Stimulated activated CD4-positive, alpha-beta T cell treated with anti-CD3 and anti-CD28 coated beads, Interleukin-4, amount 100 ng/mL, for 4 hours (primary cell): ENCODE results near the gene KCNA1.

Source experiments
- DNase-seq, 2 experiments: peaks; one replicate each; pipeline ENCODE4 v3.0.0-alpha.2; 2020

KCNA1 gene

DNA sequence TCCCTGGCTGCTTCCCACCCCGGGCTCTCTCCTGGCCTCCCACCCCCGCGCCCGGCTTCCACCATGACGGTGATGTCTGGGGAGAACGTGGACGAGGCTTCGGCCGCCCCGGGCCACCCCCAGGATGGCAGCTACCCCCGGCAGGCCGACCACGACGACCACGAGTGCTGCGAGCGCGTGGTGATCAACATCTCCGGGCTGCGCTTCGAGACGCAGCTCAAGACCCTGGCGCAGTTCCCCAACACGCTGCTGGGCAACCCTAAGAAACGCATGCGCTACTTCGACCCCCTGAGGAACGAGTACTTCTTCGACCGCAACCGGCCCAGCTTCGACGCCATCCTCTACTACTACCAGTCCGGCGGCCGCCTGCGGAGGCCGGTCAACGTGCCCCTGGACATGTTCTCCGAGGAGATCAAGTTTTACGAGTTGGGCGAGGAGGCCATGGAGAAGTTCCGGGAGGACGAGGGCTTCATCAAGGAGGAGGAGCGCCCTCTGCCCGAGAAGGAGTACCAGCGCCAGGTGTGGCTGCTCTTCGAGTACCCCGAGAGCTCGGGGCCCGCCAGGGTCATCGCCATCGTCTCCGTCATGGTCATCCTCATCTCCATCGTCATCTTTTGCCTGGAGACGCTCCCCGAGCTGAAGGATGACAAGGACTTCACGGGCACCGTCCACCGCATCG is 1.8 kb downstream of the KCNA1 start:
- DNase-seq = no peak

DNA sequence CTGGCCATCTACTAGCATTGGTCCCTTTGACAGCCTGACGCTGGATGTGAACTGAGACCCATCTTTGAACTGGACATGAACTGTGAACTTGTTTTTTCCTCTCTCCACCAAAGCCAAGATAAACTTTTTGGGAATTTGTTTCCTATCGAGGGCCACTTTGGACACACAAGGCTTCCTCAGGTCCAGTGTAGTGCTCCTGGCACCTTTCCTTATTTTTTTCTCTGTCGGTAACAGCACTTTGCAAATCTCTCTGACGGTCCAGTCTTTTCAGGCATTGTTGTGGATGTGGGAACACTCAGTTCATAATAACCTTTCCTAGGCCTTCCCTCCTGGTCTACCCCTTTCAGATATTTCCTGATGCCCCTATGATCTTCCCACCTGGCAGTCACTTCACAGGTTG is 5.0 kb downstream of the KCNA1 start:
- DNase-seq = no peak

DNA sequence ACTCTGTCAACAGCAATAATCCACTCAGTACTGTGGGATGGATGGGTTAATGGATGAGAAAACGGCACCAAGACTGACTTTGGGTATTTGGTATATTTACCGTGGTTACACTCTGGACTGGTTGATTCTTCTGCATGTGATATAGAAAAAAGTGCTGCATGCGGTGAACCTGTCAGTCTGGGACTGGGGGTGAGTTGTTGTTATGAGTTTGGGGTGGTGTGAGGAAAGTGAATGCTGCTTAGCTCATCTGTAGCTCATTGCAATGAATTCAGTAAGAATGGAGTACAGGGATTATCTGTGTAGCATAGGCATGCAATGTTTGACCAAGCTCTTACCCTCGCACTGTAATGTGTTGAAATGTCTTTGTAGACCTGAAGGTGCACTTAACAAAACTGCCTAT is 6.0 kb downstream of the KCNA1 start:
- no peak for DNase-seq

DNA sequence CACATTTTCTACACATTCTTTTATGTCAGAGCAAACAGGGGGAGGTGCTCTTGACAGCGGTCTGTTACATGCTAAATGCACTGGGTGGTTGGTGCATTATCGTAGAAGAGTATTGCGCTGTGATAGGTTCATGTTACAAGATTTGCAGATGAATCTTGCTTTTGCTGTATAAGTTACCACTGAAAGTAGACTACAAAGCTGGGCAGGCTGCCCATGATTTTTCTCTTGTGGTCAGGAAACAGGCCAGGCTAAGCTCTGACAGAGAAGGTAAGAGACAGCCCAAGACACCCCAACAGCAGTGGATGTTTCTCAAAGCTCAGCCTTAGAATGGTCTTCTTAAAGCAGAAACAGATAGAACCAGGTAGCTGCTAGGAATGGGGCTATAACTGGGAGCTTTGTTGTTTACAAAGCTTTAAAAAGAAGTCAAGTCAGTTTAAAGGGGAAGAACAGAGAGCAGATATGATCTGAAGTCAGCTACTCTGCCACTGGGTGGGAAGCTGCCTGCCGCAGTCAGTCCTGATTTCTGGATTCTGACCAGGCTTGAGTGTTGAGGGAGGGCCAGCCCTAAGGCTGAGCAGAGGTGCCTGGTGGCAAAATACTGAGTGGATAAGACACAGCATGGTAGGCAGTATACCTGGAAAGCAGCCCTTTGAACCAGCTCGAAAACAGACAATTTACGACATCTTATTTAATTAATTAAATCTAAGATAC is 9.4 kb downstream of the KCNA1 start:
- no peak for DNase-seq

DNA sequence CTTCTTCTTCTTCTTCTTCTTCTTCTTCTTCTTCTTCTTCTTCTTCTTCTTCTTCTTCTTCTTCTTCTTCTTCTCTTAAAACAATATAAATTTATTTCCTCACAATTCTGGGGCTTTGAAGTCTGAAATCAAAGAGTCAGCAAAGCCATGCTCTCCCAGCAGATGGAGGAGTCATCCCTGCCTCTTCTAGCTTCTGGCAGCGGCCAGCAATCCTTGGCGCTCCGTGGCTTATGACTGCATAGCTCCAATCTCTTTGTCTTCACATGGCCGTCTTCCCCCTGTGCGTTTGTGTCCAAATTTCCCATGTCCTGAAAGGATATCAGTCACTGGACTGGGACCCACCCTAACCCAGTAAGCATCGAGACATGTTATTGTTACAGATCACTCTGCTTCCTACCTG is 22.9 kb downstream of the KCNA1 start:
- no peak for DNase-seq

DNA sequence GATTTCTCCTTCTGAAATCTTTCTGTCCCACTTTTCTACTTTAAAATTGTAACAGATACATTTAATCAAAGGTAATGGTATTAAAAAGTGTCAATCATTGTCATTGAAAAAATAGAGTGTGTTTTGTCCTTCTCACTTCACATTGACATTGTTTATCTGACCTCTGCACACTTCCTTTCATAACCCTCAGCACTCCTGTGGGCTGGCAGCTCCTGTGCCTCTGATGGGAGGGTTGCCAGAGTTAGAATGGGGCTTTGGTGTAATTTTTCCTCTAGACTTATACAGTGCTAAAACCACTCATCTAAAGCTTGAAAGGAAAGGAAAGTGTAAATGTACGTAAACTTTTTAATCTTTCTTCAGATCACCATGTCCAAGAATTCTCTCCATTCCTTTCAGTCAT is 23.7 kb downstream of the KCNA1 start:
- DNase-seq = no peak

DNA sequence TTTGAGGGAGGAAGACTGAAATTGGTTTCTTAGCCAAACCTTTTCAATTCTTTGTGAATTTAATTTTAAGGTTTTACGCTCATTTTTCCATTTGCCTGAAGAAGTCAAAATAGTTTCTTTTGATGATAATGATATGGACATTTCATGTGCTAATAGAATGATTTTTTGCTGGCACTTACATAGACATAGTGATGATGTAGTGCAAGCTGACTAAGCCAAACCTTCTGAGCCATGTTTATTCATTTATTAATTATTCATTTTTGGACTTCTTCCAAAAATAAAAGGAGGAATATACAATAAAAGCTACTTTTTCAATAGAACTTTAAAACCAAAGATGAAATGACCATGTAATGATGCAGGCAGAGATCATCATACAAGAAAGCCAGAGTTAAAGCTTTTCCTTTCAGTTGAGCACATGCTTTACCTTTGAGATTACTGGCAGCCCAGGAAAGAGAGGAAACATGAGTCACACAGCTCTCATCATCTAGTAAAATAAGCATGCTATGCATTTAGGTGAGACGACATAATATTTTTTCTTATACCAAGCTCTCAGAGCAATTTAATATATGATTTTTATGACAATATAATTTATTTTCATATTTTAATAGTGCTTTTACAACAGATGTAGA is 24.8 kb downstream of the KCNA1 start:
- DNase-seq = no peak

DNA sequence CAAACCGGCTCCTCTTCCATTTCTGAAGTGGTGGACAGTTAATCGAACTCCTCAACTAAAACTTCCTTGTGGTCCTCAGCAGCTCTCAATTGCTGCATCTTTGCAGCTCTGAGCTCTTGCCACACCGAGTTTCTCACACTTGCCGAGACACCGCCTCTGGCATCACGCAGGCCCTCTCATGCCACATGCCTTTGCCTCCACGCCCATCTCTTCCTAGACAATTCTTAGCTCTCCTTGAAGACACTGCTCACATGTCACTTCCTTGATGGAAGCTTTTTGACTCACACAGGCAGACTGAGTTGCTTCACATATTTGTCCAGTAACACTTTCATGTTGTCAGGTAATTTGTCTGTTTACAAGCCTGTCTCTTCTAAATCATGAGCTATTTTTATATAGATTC is 29.2 kb downstream of the KCNA1 start:
- DNase-seq = no peak

DNA sequence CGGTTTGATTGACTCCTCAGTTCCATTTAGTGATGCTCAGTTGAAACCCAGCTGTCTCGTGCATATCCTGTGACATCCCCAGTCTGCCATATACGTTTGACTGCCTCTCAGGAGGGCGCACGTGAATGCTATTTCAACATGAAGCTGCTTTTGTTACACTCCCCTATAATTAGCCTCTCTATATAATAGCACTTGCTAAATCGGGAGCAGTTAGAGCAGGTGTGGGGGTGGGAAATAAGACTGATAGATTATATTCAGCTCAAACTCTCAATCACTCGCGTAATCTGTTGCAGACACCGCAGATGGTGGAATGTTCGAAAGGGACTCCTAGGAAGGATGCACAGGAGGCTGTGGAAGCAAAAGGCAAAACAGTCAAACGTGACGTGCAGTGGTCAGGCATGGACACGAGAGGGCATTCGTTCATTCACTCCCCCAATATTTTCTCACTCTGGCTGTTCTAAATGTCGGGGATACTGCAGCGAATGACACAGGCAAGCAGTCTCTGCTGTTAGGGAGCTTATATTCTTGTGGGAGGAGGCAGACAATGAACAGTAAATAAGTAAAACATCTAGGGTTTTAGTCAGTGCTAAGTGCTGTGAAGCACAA is 29.8 kb downstream of the KCNA1 start:
- no peak for DNase-seq

DNA sequence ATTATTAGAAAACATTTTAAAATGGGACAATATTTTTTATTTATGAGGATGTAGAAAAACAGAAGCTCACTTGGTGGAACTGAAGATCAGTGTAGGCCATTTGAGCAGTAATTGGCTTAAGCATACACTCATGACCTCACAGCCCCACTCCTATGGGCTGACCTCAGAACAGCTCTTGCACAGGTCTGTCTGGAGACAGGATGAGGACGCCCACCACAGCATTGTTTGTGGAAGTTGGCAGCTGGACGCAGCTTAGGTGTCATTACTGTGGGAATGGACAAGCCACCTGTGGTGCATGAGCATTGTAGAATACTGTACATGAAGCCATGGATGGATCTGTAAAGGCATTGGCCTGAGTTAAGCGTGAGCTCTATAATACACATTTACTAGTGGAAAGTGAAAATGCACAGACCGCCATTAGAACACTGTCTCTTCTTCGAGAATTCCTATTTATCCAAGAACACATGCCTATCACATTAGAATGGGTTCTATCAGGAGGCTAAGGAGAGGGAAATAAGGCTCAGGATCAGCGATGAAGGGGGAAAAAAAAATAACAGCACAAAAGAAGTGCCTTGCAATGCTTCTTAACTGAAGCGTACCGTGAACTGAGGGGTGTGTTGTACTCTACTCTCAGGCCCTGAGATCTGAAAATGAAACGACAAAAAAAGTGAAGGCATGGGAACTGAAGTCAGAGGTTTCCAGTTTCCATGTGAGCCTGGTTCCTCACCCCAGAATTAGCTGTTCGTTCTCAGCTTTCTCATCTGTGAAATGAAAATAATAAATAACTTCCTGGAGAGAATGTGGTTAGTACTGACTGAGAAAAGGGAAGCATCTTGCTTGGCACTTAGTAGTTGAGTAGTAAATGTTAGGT is 33.6 kb downstream of the KCNA1 start:
- no peak for DNase-seq

DNA sequence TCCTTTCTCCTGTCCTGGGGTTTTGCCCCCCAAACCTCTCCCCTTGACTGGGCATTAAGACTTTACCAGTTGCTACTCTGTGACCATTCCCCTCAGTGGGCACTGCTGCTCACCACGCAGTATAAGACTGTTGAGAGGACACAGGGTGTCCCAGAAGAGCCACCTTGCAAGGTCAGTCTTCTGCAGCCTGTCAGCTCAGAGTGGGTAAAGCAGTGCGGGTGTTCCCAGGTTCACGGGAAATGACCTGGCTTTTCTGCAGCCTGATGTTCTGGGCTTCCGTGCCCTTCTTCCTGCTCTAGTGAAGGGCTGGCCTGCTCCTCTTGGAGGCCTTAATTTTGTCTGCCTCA is 34.2 kb downstream of the KCNA1 start:
- no peak for DNase-seq

DNA sequence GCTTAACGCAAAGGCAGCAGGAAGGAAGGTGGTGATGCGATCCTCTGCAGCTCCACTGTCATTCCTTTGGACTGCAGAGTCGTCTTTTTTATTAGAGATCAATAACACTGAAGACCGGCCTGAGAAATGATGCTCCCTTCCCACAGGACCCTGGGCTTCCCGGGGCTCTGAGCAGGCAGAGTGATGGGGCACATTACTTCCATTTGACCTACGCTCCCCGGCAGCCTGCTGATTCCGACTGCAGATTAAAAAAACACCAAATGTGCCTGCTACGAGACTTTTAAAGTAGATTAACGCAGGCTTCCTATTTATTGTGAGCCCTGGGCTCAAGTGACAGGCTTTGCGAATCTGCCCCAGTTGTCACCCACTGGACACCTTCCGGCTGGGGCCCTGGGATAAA is 37.5 kb downstream of the KCNA1 start:
- no peak for DNase-seq

DNA sequence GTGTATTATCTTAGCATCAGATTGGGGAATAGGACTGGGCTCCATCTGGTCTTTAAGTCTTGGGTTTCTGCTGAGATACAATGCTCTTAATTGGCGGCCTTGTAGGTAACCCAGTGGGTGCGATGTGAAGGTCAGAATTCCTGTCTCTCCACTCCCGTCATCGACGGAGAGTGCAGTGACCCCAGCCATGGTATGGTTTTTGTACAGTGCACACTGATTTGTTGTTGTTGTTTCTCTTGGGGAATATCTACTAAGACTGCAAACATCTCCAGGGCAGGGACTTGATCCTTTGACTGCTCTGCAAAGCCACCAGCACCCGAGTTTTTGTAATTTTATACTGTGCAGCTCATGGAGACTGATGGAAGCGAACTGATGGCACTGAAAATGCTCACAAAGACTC is 41.4 kb downstream of the KCNA1 start:
- no peak for DNase-seq

DNA sequence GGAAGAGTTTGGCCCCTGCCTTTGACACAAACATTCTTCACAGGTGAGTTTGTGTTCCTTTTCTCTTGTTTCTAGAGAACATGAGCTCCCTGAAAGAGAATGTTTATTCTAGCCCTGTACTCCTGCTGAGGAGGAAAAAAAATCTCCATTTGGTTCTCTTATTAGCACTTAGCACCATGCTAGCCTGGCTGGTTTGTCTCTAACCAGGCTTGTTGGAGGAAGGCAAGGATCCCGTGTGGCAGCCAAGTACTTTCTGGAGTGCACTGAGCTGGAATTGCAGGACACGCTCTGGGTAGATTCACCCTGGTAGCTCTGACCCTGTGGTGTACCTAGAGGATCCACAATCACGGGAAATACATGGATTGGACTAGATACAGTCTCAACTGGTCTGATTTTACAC is 41.9 kb downstream of the KCNA1 start:
- no peak for DNase-seq

DNA sequence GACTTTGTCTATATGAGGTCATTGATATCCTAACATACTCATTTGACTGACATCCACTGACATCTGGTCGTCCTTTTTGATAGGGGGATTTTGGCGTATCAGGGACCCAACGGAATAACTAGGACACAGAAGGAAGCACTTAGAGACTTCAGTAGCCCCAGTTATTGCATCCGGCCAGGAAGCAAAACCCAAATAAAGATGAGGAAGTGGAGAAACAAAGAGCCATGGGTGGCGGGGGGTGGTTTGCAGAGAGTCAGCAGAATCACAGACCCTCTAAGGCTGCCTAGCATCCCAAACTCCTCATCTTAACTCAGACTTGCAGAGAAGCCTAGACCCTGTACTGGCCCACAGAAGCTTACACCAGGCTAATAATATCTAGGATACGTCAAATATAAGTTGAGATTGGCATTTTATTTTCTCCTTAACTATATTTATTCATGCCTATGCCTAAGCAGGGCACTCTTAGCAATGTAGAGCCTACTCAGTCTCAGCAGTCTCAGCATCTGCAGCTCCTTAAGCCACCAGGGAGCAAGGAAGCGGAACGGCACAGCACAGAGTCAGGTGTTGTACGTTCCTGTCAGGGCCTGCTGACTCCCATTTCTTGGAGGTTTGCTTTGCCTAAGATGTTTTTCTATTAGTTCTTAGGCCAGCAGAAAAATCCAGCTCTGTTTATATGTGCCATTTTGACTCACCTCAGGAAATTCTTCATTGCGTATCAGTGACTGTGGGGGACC is 45.1 kb downstream of the KCNA1 start:
- no peak for DNase-seq

DNA sequence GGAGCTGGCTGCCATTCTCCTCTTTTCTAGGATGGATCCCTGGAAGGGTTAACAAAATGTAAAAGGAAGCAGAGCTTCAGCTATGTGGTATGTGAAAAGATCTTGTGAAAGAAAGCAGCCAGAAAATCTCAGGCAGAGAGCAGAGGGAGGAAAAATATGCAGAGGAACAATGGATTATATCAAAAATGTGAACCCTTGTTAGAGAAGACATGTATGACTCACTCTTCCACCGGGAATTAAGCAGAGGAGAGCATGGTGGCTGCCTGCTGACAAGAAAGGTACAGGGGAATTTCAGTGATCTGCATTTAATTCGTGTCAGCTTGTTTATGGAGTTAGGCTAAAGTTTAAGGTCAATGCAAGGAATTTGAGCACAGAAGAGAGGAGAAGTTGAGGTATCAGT is 46.3 kb downstream of the KCNA1 start:
- no peak for DNase-seq

DNA sequence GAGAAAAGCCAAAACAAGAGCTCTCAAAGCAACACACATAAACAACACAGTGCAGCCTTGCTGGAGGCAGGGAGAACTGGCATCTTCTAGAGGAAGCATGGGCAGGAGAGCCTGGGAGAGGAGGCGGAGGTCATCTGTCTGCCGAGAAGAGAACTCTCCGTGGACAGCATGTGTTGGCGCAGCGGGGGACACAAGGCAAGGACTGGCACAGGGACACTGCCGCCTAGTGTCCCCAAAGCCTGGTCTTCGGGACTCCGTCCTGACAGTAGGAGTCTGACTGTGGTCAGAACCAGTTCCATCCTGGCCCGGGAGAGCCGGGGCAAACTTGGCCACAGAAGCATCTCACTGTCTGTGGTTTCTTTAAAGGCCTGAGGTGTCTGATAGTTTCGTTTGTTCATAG is 47.3 kb downstream of the KCNA1 start:
- no peak for DNase-seq

DNA sequence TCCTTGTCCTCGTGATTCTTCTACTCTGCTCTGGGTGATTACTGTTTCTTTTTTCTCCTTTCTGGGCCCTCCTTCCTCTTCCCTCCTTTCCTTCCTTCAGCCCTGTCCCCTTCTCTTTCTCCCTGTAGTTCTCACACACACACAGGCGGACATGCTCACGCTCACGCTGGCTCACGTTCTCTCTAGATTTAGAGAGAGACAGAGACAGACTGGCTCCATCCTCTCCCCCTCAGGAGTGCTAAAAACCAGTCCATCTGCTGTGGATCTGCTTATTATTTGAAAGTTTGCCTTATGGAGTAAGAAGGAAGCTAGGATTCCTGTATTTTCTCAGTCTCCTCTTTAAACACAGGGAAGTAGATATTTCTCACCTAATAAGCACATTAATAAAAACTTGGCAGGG is 48.1 kb downstream of the KCNA1 start:
- DNase-seq = no peak

DNA sequence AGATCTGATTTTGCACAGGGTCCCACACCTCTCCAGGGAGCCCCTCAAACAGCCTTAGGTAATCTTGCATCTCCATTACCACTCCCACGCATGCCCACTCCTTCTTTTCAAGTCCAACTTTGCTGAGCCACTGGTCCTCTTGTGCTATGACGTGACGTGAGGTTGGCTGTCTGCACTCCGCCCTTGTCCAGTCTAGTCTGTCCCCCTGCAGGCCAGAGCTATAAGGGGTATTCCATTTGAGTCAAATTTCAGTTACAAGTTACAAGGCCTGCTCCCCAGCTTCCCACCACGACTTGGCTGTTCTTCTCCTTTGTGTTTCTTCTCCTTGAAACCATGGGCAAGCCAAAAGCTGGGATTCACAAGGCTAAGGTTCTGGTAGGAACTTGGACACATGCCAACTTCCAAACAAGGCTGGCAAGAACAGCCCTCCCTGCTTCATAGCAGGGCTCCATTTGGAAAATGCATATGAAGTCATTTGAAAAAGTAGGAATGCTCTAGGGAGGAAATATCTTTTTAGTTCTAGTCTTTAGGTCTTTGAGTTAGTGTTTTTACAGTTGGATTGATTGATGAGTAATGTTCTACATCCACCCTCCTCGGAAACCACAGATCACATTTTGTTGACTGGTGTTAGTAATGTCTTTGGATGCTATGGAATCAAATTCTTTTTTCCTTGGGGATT is 49.1 kb downstream of the KCNA1 start:
- DNase-seq = no peak

DNA sequence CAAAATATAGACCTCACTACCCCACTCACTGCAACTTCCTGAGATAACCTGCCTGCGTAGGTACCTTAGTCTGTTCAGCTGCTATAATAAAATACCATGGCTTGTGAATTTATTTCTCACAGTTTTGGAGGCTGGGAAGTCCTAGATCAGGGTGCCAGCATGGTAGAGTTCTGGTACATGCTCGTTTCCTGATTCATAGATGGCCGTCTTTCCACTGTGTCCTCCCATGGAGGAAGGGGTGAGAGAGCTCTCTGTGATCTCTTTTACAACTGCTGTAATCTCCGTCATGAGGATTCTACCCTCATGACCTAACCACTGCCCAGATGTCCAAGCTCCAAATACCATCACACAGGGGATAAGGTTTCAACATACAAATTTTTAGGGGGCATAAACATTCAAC is 49.7 kb downstream of the KCNA1 start:
- no peak for DNase-seq

DNA sequence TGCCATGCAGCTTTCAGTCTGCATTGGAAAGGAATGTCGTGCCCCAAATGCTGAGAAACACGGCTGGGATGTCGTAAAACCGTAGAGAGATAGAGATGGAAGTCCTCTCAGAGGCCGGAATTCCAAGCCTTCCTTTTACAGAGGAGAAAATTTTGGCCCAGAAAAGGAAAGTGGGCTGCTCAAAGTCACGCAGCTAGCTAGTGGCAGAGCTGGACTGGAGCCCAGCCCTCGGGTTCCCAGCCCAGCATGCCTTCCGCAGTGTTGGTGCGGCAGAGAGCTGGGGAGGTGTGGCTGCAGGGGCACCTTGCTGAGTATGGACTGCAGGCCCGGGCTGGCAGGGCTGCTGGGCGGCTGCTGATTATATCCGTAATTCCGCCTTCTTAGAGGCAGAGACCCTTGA is 50.3 kb downstream of the KCNA1 start:
- no peak for DNase-seq

DNA sequence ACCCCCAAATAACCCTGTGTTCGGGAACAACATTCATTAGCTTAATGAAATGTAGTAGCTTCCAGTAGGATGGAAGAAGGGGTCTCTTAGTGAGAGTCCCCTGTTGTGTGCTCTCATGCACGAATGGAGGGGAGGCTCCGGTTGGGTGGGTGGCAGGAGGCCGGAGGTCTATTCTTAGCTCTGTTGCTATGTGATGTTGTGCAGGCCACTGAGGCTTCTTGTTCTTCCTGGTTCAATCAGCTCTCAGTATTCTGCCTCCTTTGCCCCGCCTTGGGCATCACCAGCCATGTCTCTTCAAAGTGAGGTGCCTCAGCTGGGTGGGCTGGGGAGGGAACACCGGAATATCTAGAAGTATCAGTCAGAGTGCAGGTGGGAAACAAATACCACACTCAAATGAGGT is 50.8 kb downstream of the KCNA1 start:
- no peak for DNase-seq
